H1 (cell line): ENCODE results near the gene NR4A3. TPM values are rescaled to one million over a fixed set of nuclear protein-coding genes. Genes with fewer than 3 reads are reported as not detected.

Source experiments
- CBX5 ChIP-seq: fragments of 300-800, 300-1000 bp; sonication (generic); IDR thresholded peaks from 2 replicates; pipeline ENCODE4 v1.7.1; 2016; ENCODE audit warnings: antibody characterized with exemption, low read length, low read depth
- EGR1 ChIP-seq: IDR thresholded peaks from 2 replicates; pipeline ENCODE4 v1.6.1; 2011; ENCODE audit warnings: low read depth, low read length, borderline replicate concordance
- polyA plus RNA-seq, 7 experiments: library from polyadenylated mRNA; depleted of rRNA in 3 of 7; stranded (reverse) in 5 of 7; unstranded in 2 of 7; fragments of >200 nt in 5 of 7; fragments of 200-250 nt in 2 of 7; gene quantifications; 1 replicate in 5 of 7; 2 replicates in 1 of 7; 4 replicates in 1 of 7; pipeline versions ENCODE4 v1.2.1 to v1.2.3, GENCODE V29; 2011 to 2013; ENCODE audit warnings: missing spikeins in 2 of 7, mixed read lengths in 2 of 7
- total RNA-seq: library from RNA; stranded (reverse); fragmentation: NEBNext Ultra II Directional; extraction: Animal tissue kit (Norgen Biotek cat#: 25700); gene quantifications from 2 replicates; pipeline ENCODE4 v1.2.1, GENCODE V29; 2021

The NR4A3 gene
- total and polyA plus RNA-seq, 2 of the 8 experiments (the other 6 are each of a cell fraction or from before 2014, with no cell fraction given), result 0.05 to 0.30 TPM

DNA sequence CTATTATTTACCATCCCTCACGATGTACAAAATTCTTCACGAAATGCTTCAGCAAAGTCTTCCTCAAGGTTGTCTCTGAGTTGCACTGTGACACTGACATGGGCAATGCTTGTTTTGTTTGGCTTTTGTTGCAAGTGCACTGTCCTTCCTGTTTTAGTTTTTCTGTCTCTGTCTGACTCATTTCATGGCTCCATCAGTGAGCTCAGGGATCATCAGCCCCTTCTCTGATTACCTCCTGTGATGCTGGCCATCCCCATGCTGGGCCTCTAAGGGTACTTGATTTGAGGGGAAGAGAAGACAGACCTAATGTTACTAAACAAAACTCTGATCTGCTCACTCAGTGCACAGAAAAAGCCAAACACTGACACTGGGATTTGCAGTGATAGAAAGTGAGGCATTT, 47.2 kb downstream of the NR4A3 start (continued):
- TF ChIP-seq EGR1 (no peak), CBX5 (no peak)
